Measurements from ENCODE around the gene DCBLD2. TPM values are rescaled to one million over a fixed set of nuclear protein-coding genes. Genes with fewer than 3 reads are reported as not detected.

The DCBLD2 gene
- total RNA-seq, 4 donors from 2014 or later, result 37.3 to 48.4 (median 46.6) TPM

GRCh38 chr3:98826126-98826525, 75.4 kb downstream of the DCBLD2 start:
- intact Hi-C loops (cut with DNase I), result no loop called here
- DNase-seq (ENCODE audit: extremely low spot score), result no peak
- TF ChIP-seq EP300 (IDR thresholded peaks at IDR 0.05) (no peak), POLR2A (IDR thresholded peaks at IDR 0.05; ENCODE audit: low read depth) (no peak), POLR2AphosphoS5 (IDR thresholded peaks at IDR 0.05) (no peak)
- TF ChIP-seq, protein P1, sequence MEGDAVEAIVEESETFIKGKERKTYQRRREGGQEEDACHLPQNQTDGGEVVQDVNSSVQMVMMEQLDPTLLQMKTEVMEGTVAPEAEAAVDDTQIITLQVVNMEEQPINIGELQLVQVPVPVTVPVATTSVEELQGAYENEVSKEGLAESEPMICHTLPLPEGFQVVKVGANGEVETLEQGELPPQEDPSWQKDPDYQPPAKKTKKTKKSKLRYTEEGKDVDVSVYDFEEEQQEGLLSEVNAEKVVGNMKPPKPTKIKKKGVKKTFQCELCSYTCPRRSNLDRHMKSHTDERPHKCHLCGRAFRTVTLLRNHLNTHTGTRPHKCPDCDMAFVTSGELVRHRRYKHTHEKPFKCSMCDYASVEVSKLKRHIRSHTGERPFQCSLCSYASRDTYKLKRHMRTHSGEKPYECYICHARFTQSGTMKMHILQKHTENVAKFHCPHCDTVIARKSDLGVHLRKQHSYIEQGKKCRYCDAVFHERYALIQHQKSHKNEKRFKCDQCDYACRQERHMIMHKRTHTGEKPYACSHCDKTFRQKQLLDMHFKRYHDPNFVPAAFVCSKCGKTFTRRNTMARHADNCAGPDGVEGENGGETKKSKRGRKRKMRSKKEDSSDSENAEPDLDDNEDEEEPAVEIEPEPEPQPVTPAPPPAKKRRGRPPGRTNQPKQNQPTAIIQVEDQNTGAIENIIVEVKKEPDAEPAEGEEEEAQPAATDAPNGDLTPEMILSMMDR (IDR thresholded peaks at IDR 0.05), result no peak
- no peak overlapping the region for H3K4me3 ChIP-seq
- H3K9me3 ChIP-seq, result no peaks in the 10 kb centered on the region
- H3K36me3 ChIP-seq, result peaks cover 0 to 9% (median 0%) of the 10 kb centered on the region in 4 donors
- H3K27ac ChIP-seq (replicated peaks in 1 of 4), result no peak overlapping the region
- 79% methylated on average over 3 of the region's 3 CpGs for WGBS
- peaks cover 0 to 10% (median 3%) of the 10 kb centered on the region in 4 donors for H3K4me1 ChIP-seq
- H3K27me3 ChIP-seq, result no peaks in the 10 kb centered on the region

- no peak overlapping the region for H3K27ac ChIP-seq (replicated peaks in 1 of 4)
- intact Hi-C loops (cut with DNase I), result no loop called here
- H3K27me3 ChIP-seq, result no peaks in the 10 kb centered on the region
- peaks cover 0 to 10% (median 3%) of the 10 kb centered on the region in 4 donors for H3K4me1 ChIP-seq
- WGBS, result 81% methylated on average over 6 of the region's 6 CpGs
- no peaks in the 10 kb centered on the region for H3K9me3 ChIP-seq
- TF ChIP-seq, protein P1 (IDR thresholded peaks at IDR 0.05), result peak in 2 of 3 experiments; percentile 6 to 9
- TF ChIP-seq POLR2A (IDR thresholded peaks at IDR 0.05; ENCODE audit: low read depth), result no peak
- no peak for TF ChIP-seq EP300 (IDR thresholded peaks at IDR 0.05)
- TF ChIP-seq POLR2AphosphoS5 (IDR thresholded peaks at IDR 0.05), result no peak
- H3K4me3 ChIP-seq, result no peak overlapping the region
- no peak for DNase-seq (ENCODE audit: extremely low spot score)
- peaks cover 0 to 13% (median under 1%) of the 10 kb centered on the region in 4 donors for H3K36me3 ChIP-seq
These were observed 77.2 kb downstream of the DCBLD2 start for GRCh38 chr3:98824256-98824655.

- TF ChIP-seq EP300 (IDR thresholded peaks at IDR 0.05) (no peak), POLR2A (IDR thresholded peaks at IDR 0.05; ENCODE audit: low read depth) (no peak), POLR2AphosphoS5 (IDR thresholded peaks at IDR 0.05) (no peak)
- TF ChIP-seq, protein P1 (IDR thresholded peaks at IDR 0.05), result no peak
- intact Hi-C loops (cut with DNase I), result no loop called here
- Histone ChIP-seq H3K27me3 (no peaks in the 10 kb centered on the region), H3K4me1 (peaks cover 0 to 10% (median 3%) of the 10 kb centered on the region in 4 donors), H3K4me3 (no peak overlapping the region), H3K9me3 (no peaks in the 10 kb centered on the region), H3K36me3 (peaks cover 0 to 18% (median 4%) of the 10 kb centered on the region in 4 donors), H3K27ac (replicated peaks in 1 of 4) (no peak overlapping the region)
- no peak for DNase-seq (ENCODE audit: extremely low spot score)
- 93% methylated on average over 4 of the region's 4 CpGs for WGBS
These were observed 77.7 kb downstream of the DCBLD2 start for GRCh38 chr3:98823791-98824190.

DNA sequence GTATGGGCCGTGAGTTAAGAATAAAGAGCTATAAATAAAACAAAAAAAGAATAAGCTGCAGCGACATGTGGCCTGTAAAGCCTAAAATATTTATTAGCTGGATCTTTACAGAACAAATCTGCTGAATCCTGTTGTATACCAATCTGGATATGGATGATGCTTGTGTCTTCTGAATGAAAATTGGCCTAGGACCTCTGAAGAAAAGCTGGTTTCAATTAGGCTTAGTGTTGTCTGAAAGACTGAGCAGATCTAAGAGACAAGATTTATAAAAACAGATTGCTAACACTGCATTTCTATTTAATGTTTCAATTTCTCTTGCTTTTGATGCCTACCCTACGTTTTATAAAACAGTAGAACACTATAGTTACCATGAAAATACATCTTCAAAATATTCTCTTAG, 80.4 kb downstream of the DCBLD2 start:
- TF ChIP-seq POLR2AphosphoS5 (IDR thresholded peaks at IDR 0.05) (no peak), POLR2A (IDR thresholded peaks at IDR 0.05; ENCODE audit: low read depth) (no peak), EP300 (IDR thresholded peaks at IDR 0.05) (no peak)
- TF ChIP-seq, protein P1 (IDR thresholded peaks at IDR 0.05), result no peak
- Histone ChIP-seq H3K4me1 (peaks cover 0 to 9% (median 7%) of the 10 kb centered on the region in 4 donors), H3K9me3 (no peaks in the 10 kb centered on the region), H3K27ac (replicated peaks in 1 of 4) (no peak overlapping the region), H3K27me3 (no peaks in the 10 kb centered on the region), H3K36me3 (peaks cover 0 to 27% (median 11%) of the 10 kb centered on the region in 4 donors), H3K4me3 (no peak overlapping the region)
- no peak for DNase-seq (ENCODE audit: extremely low spot score)
- WGBS, result 78% methylated on average over 3 of the region's 3 CpGs
- intact Hi-C loops (cut with DNase I), result no loop called here
